Panc1 (cell line): ENCODE measurements around the gene PLEKHN1.

Source experiments
- CTCF ChIP-seq: fragments of 450-650 bp; IDR thresholded peaks from 2 replicates; pipeline ENCODE4 v1.5.1; 2017; ENCODE audit warnings: mild to moderate bottlenecking
- POLR2AphosphoS5 ChIP-seq: IDR thresholded peaks from 2 replicates; pipeline ENCODE4 v1.6.1; 2012; ENCODE audit warnings: mild to moderate bottlenecking, low read depth, low read length, moderate library complexity
- REST ChIP-seq, 2 experiments: IDR thresholded peaks; 2 replicates each; pipeline ENCODE4 v1.6.1; 2011 to 2012; ENCODE audit warnings: low read depth in 2 of 2, control low read depth in 1 of 2, low read length in 1 of 2, mild to moderate bottlenecking in 1 of 2, moderate library complexity in 1 of 2; ENCODE audit not compliant: insufficient read depth in 1 of 2
- SIN3A ChIP-seq: IDR thresholded peaks from 2 replicates; pipeline ENCODE4 v1.6.1; 2012; ENCODE audit warnings: low read depth, mild to moderate bottlenecking, low read length, moderate library complexity, borderline replicate concordance; ENCODE audit not compliant: insufficient read depth
- TCF7L2 ChIP-seq: IDR thresholded peaks from 2 replicates; pipeline ENCODE4 v1.6.1; 2011; ENCODE audit warnings: mild to moderate bottlenecking, low read depth, low read length, inconsistent platforms

GRCh38 chr1:982765-983436, 16.6 kb downstream of the PLEKHN1 start:
- TF ChIP-seq CTCF (no peak), REST (IDR thresholded peaks at IDR 0.05; ENCODE audit: insufficient read depth in 1 of 2, low read depth in 2 of 2, low read length in 1 of 2) (no peak), TCF7L2 (no peak), POLR2AphosphoS5 (no peak), SIN3A (no peak)
